T-helper 17 cell (primary cell): ENCODE measurements around the gene DSG1. TPM values are rescaled to one million over a fixed set of nuclear protein-coding genes. Genes with fewer than 3 reads are reported as not detected.
"Not testable (repeated sequence)": the region's sequence is repeated elsewhere in the genome, so short reads cannot be mapped to it uniquely, and the experiment has no call there.

Experiments used
- ATAC-seq: fragments of 150-1000 bp; cut with Tn5 transposase; 2 replicates; pipeline ENCODE4 v1.10.0; 2021; ENCODE audit warnings: mild to moderate bottlenecking, moderate library complexity
- DNase-seq, 3 donors: peaks; one replicate each; pipeline versions ENCODE4 v3.0.0 to v3.0.0-alpha.2; 2020 to 2021
- H3K9me3 ChIP-seq: one replicate; pipeline ENCODE4 v1.7.0; 2013; ENCODE audit warnings: low read length, mild to moderate bottlenecking; ENCODE audit not compliant: control insufficient read depth, poor library complexity, severe bottlenecking
- H3K27ac Mint-ChIP-seq: one replicate; pipeline ENCODE4 v1.8.0; 2022; ENCODE audit warnings: mild to moderate bottlenecking, moderate library complexity, mixed read lengths
- H3K27me3 Mint-ChIP-seq: one replicate; pipeline ENCODE4 v1.8.0; 2022; ENCODE audit warnings: mixed read lengths
- H3K36me3 Mint-ChIP-seq: one replicate; pipeline ENCODE4 v1.8.0; 2022; ENCODE audit warnings: low read depth, mixed read lengths
- H3K4me1 Mint-ChIP-seq: one replicate; pipeline ENCODE4 v1.8.0; 2022; ENCODE audit warnings: mild to moderate bottlenecking, mixed read lengths
- H3K4me3 Mint-ChIP-seq: one replicate; pipeline ENCODE4 v1.8.0; 2022; ENCODE audit warnings: mild to moderate bottlenecking, moderate library complexity, mixed read lengths
- total RNA-seq, 4 donors: library from RNA in 2 of 4; stranded (reverse) in 2 of 4; gene quantifications; one replicate each; pipeline ENCODE4 v1.2.3 and lab custom pipeline; 2022 to 2026

Gene DSG1
- total RNA-seq, 2 donors from 2014 or later = not detected

- H3K4me1 Mint-ChIP-seq = no peaks in the 10 kb centered on the region
- H3K36me3 Mint-ChIP-seq = no peaks in the 10 kb centered on the region
- DNase-seq (no peak), ATAC-seq (no peak)
- H3K27ac Mint-ChIP-seq = no peak overlapping the region
- no peak overlapping the region for H3K4me3 Mint-ChIP-seq
- H3K27me3 Mint-ChIP-seq = no peaks in the 10 kb centered on the region
- H3K9me3 ChIP-seq = no peaks in the 10 kb centered on the region
Measured at GRCh38 chr18:31297248-31297647, 20.7 kb upstream of the DSG1 start.

DNA sequence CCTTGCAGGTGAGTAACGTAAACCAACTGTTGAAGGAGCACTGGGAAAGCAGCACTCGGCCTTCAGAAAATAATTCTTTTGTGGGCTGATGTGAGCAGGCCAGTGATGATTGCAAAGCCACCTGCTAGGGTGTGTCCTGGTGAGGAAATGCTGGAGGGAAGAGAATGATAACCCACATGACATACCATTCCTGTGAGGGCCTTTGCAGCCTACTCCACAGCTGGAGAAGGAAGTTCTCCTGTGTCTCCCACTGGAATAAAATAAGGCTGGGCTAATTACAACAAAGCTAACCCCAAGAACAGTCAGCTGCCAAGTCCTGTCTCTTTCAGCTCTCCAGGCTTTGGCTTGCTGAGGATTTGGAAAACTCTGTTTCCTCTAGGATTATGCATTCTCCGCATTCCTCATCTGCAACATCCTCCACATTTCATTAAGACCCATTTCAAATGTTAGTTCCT lies 16.7 kb upstream of the DSG1 start:
- Mint-ChIP-seq H3K36me3 (no peaks in the 10 kb centered on the region), H3K4me1 (no peaks in the 10 kb centered on the region), H3K27me3 (no peaks in the 10 kb centered on the region), H3K27ac (no peak overlapping the region), H3K4me3 (no peak overlapping the region)
- ATAC-seq = no peak
- no peaks in the 10 kb centered on the region for H3K9me3 ChIP-seq
- no peak for DNase-seq

GRCh38 chr18:31302991-31303390 lies 15.0 kb upstream of the DSG1 start:
- H3K4me1 Mint-ChIP-seq = no peaks in the 10 kb centered on the region
- H3K36me3 Mint-ChIP-seq = no peaks in the 10 kb centered on the region
- H3K9me3 ChIP-seq = no peaks in the 10 kb centered on the region
- no peak for ATAC-seq
- no peak overlapping the region for H3K4me3 Mint-ChIP-seq
- H3K27ac Mint-ChIP-seq = no peak overlapping the region
- H3K27me3 Mint-ChIP-seq = no peaks in the 10 kb centered on the region
- no peak for DNase-seq

GRCh38 chr18:31303771-31304170 lies 14.2 kb upstream of the DSG1 start:
- ATAC-seq (no peak), DNase-seq (no peak)
- Mint-ChIP-seq H3K4me3 (no peak overlapping the region), H3K4me1 (no peaks in the 10 kb centered on the region), H3K27me3 (no peaks in the 10 kb centered on the region), H3K27ac (no peak overlapping the region), H3K36me3 (no peaks in the 10 kb centered on the region)
- H3K9me3 ChIP-seq = no peaks in the 10 kb centered on the region

DNA sequence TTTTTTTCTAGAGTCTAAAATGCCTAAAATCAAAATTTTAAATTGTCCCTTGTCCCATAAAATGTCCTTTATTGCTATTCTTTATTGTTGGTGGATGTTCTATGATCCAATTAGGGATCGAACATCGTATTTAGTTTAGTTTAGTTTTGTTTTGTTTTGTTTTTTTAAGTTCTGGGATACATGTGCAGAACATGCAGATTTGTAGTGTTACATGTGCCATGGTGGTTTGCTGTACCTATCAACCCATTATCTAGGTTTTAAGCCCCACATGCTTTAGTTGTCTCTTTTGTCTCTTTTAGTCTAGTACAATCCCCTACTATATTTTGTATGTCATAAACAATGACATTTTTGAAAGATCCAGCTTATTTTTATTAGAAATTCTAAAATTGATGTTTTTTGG lies 8.8 kb upstream of the DSG1 start:
- ATAC-seq = no peak
- no peak overlapping the region for H3K27ac Mint-ChIP-seq
- no peaks in the 10 kb centered on the region for H3K27me3 Mint-ChIP-seq
- peaks cover 3% of the 10 kb centered on the region for H3K9me3 ChIP-seq
- H3K4me3 Mint-ChIP-seq = no peak overlapping the region
- no peaks in the 10 kb centered on the region for H3K36me3 Mint-ChIP-seq
- H3K4me1 Mint-ChIP-seq = no peaks in the 10 kb centered on the region
- no peak for DNase-seq

GRCh38 chr18:31316974-31317373 lies 986 bp upstream of the DSG1 start:
- peaks cover 3% of the 10 kb centered on the region for H3K9me3 ChIP-seq
- no peak for ATAC-seq
- DNase-seq = no peak
- H3K27ac Mint-ChIP-seq = no peak overlapping the region
- no peak overlapping the region for H3K4me3 Mint-ChIP-seq
- no peaks in the 10 kb centered on the region for H3K36me3 Mint-ChIP-seq
- no peaks in the 10 kb centered on the region for H3K4me1 Mint-ChIP-seq
- no peaks in the 10 kb centered on the region for H3K27me3 Mint-ChIP-seq

- DNase-seq = no peak
- no peaks in the 10 kb centered on the region for H3K9me3 ChIP-seq
- ATAC-seq = no peak
- Mint-ChIP-seq H3K27ac (no peak overlapping the region), H3K36me3 (no peaks in the 10 kb centered on the region), H3K27me3 (no peaks in the 10 kb centered on the region), H3K4me3 (no peak overlapping the region), H3K4me1 (no peaks in the 10 kb centered on the region)
Measured at GRCh38 chr18:31321719-31322118, 3.8 kb downstream of the DSG1 start.

DNA sequence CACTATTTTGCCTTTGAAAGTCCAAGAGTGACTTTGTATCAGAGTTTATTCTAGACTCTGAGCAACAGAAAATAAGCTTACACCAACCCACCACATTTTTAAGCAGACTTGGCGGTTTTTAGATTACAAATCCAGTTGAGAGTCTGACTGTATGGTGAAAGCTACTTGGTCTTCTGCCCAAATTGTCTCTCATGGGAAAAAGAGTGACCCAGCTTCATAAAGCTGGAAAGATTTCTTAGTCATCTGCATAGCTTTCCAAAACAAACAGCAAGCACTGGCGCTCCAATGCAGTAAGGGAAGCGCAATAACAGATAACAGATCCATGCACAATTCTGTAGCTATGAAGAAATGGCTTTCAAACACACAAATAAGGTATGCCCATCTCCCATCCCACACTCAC lies 7.1 kb downstream of the DSG1 start:
- H3K9me3 ChIP-seq = no peaks in the 10 kb centered on the region
- H3K36me3 Mint-ChIP-seq = no peaks in the 10 kb centered on the region
- no peak overlapping the region for H3K4me3 Mint-ChIP-seq
- no peak overlapping the region for H3K27ac Mint-ChIP-seq
- ATAC-seq (no peak), DNase-seq (no peak)
- H3K4me1 Mint-ChIP-seq = no peaks in the 10 kb centered on the region
- H3K27me3 Mint-ChIP-seq = no peaks in the 10 kb centered on the region

DNA sequence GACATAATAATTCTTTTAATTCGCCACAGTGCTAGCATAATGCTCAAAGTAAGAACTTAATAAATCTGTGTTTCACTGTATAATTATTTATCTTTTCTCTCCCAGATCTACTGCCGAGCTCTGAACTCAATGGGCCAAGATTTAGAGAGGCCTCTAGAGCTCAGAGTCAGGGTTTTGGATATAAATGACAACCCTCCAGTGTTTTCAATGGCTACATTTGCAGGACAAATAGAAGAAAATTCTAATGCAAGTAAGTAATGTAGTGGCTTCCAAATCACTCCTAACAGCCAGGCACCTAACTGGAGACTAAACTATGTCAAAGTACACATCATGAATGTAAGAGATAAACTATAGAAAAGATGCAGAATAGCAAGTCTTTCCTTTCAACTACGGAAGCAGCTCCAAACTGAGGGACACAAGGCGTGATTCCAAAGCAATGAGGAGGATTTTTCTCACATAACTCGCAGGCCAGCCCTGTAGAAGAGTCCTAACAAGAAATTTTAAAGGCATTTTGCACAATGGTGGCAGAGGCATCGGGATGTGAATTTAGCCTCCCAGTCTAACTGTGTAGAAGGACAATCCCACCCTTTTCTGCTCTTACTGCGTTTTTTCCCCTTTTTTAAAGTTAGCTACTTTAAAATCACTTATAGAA lies 12.0 kb downstream of the DSG1 start:
- Mint-ChIP-seq H3K4me3 (no peak overlapping the region), H3K27ac (no peak overlapping the region), H3K36me3 (no peaks in the 10 kb centered on the region), H3K4me1 (no peaks in the 10 kb centered on the region), H3K27me3 (no peaks in the 10 kb centered on the region)
- ATAC-seq = no peak
- DNase-seq = no peak
- H3K9me3 ChIP-seq = no peaks in the 10 kb centered on the region

- no peaks in the 10 kb centered on the region for H3K9me3 ChIP-seq
- Mint-ChIP-seq H3K36me3 (no peaks in the 10 kb centered on the region), H3K27me3 (no peaks in the 10 kb centered on the region), H3K4me3 (no peak overlapping the region), H3K27ac (no peak overlapping the region), H3K4me1 (no peaks in the 10 kb centered on the region)
- DNase-seq (no peak), ATAC-seq (no peak)
Measured at GRCh38 chr18:31343454-31343853, 25.5 kb downstream of the DSG1 start.

- ATAC-seq, H3K27me3 Mint-ChIP-seq, DNase-seq, H3K9me3 ChIP-seq, H3K4me1 Mint-ChIP-seq, H3K27ac Mint-ChIP-seq, H3K36me3 Mint-ChIP-seq, H3K4me3 Mint-ChIP-seq: not testable (repeated sequence)
Measured at GRCh38 chr18:31353336-31353735, 35.4 kb downstream of the DSG1 start.

- ATAC-seq = no peak
Measured at GRCh38 chr18:31354990-31355389, 37.0 kb downstream of the DSG1 start.

DNA sequence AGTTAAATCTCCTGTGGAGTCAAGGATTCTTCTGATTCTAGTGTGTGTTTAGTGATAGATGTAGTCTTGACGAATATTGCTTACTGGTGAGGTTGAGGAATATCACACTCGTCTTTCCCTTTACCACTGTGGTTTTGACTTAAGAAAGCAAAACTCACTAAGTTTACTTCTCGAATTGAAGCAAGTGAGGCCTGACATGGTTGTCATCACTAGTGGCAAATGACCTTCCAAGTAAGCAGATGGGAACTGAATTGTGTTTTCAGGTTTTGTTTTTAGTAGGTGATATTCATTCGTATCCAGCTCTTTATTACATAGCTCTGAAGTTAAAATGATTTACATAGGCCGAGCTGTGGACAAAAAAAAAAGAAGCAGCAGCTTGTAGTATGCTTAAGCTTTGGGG lies 38.1 kb downstream of the DSG1 start:
- no peaks in the 10 kb centered on the region for H3K27me3 Mint-ChIP-seq
- H3K9me3 ChIP-seq = no peaks in the 10 kb centered on the region
- ATAC-seq (no peak), DNase-seq (no peak)
- H3K4me3 Mint-ChIP-seq = no peak overlapping the region
- no peaks in the 10 kb centered on the region for H3K4me1 Mint-ChIP-seq
- H3K36me3 Mint-ChIP-seq = no peaks in the 10 kb centered on the region
- H3K27ac Mint-ChIP-seq = no peak overlapping the region

More at GRCh38 chr18:31354990-31355389, 37.0 kb downstream of the DSG1 start:
- Mint-ChIP-seq H3K27ac (no peak overlapping the region), H3K36me3 (no peaks in the 10 kb centered on the region), H3K4me3 (no peak overlapping the region), H3K4me1 (no peaks in the 10 kb centered on the region), H3K27me3 (no peaks in the 10 kb centered on the region)
- H3K9me3 ChIP-seq = no peaks in the 10 kb centered on the region
- no peak for DNase-seq

DNA sequence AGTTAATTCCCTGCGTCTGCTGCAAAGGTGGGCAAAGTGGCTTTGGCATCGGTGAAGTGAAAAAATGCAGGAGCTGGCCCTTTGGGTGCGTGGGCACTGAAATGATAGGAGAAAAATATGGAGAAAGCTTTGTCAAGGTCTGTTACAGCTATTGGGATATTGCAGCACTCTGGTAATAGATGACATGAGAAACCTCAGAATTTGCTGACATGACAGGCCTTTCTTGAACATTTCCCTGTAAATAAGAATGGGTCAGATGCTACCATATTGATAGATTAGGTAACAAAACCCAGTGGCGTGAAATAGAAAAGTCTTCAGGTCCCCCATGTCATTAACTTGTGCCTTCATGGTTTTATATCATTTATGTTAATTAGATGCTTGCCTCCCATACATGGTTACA lies 46.2 kb downstream of the DSG1 start:
- ATAC-seq (no peak), DNase-seq (no peak)
- no peaks in the 10 kb centered on the region for H3K36me3 Mint-ChIP-seq
- no peaks in the 10 kb centered on the region for H3K9me3 ChIP-seq
- no peak overlapping the region for H3K4me3 Mint-ChIP-seq
- no peaks in the 10 kb centered on the region for H3K27me3 Mint-ChIP-seq
- H3K27ac Mint-ChIP-seq = no peak overlapping the region
- H3K4me1 Mint-ChIP-seq = no peaks in the 10 kb centered on the region
